Effector CD8-positive, alpha-beta T cell (primary cell): Measurements from ENCODE around the gene HOXC5.

Source experiments
- DNase-seq: peaks from one replicate; lab custom pipeline; 2025; lab: John Stamatoyannopoulos, UW

Gene HOXC5

DNA sequence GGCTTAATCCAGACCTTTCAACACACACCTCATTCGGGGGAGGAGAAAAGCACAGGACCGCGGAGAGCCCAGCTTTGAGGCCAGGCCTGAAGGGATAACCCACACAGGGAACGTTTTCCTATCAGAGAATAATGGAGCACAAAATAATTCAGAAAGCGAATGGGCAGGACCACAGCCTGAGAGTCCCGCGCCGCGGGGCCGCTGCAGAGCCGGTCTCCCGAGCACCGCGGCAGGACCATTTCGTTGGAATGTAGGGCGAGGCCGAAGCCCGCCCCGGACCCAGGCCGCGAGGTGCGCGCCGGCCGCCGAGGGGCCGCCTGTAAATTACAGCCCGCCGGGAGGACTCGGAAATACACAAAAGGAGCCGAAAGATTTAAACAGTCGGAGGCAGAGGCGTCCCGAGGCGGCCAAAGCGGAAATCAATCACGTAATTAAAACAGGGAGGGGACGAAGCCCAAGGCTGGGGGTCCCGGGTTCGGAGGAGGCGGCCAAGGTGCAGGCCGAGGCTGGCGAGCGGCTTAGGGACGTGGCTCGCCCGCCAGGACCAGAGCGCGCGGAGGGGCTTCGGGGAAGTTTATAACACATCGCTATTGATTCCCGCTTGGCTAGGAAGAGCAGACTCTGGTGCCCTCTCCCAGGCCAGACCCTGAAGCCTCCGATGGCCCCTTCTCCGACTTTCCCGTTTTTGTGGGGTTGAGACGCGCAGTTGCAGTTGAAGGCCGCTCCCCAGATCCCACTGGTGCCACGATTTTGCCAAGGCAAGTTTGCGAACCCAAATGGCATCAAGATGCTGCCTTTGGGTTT, 14.5 kb downstream of the HOXC5 start:
- no peak for DNase-seq

DNA sequence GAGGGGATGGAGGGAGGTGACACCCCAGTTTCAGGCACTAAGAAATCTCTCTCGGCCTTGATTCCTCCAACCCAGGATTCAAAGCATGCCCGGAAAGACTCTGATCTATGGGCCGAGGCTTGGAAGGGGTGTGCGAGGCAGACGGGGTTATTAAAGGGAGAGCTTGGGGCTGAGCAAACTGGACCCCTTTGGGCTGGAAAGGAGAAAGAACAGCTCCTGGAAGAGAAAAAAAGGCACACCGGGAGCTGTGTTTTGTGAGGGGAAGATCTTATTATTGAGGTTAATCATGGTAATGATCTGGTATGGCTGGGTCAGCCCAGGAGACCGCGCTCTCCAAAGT, 15.1 kb downstream of the HOXC5 start:
- no peak for DNase-seq

DNA sequence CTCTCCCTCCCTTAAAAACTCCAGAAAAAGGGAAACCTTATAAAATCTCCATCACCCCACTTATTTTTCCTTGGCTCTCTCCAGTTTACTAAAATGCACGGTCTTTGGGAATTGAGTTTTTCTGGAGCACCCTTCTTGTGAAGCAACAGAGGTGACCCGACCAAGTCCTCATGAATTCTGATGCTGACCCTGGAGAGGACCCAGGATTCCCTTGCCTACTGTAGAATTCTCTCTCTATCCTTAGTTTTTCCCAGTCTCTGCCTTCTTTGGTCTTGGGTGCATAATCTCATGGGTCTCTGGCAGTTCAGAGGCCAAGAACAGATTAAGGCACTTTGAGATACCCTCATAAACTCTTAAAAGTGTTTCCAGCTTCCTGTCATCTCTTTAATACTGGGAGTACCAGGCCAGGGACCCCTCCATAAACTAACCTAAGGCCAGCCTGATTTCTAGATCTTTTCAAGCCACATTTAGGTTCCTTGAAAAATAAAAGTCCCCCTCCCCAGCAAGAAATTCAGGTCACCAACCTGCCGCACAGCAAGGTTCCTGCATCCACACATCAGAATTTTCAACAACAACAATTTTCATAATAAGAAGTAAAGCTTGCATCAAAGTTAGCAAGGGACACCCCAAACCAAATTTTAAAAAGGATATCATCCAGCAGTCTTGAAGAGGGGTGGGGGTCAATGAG, 15.7 kb downstream of the HOXC5 start:
- no peak for DNase-seq

DNA sequence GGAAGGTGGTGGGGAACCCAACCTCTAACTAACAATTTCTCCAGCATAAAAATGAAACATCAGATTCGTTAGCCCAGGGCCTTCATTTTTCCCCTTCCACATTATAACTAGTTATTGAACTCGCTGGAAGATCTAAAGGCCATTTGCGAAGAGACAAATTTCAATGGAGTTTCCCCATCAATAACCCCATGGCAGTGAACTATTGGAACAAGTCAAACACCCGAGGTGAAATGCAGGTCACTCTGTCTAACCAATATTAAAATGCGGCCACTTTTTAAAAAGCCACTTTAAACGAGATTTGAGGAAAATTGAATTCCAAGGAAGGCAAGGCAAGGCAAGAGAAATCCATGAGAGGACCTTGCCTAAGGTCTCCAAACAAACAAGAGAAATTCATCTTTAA, 16.3 kb downstream of the HOXC5 start:
- DNase-seq = no peak

DNA sequence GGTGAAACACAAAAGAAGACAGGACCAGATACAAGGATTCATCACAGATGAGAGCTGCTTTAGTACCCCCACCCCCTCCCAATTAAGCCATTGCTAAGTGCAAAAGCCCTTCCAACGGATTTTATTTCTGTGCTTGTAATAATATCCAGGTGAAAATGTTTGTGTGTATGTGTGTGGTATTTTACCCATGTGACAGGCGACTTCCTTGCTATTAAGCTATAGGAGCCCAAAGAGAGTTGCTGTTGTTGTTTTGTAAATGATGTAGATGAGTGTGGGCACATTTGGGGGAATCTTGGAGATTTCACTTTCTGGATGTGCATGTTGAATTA, 17.6 kb downstream of the HOXC5 start:
- DNase-seq = no peak

DNA sequence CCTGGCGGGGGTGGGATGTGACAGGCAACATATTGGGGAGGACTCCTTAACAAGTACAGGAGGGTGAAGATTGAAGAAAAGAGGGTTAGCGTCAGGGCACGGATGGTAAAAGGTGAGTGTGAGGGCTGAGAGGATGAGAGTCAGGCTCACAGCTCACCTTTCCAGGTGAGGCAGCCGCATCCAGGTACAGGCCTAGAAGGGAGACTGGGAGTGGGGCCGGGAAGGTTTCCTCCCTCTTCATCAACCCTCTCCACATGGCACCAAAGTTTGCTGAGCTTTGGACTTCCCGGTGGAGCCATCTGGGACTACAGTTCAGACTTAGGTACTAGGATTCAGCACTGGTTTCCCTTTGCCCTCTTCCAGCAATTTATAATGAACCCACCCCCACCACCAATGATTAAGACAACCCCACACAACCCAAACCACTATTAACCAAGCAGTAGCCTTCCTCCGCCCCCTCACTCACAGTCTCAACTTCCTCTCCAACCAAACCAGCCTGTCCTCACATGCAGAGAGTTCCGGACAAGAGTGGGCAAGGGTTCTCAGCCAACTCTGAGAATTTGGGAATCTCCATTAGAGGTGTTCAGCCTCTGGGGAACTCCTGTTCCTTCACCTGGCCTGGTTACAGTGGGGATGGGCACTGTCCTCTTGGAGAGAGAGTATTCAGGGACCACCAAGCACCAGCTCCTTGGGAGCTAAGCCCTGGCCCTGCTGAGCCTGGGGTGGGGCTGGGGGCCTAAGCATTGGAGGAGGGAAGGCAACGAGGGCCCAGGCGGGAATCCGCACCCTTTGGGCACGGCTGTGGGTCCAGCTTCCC, 18.4 kb downstream of the HOXC5 start:
- no peak for DNase-seq

DNA sequence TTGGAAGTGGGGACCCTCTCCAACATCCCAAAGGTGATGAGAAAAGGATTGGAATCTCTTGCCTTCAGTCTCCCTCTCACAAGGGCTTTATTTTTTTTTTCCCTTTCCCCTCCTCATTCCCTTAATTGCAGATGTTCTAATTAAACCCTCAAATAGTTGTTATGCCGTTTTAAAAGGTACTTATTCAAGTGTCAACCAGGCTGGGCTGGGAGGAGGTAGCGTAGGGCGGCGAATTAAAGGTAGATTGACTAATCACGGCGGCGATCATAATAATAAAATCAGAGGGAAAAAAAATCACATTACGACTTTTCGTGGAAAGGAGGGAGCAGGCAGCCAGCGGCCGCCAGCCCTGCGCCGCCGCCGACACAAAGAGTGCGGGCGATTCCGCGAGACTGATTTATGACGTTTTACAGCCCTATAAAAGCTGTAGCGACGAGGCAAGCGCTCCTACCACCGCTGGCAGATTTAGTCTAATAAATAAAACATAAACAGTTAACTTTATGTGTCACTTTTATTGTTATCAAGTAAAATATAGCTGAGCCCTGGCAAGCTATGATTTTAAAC, 19.1 kb downstream of the HOXC5 start:
- no peak for DNase-seq

DNA sequence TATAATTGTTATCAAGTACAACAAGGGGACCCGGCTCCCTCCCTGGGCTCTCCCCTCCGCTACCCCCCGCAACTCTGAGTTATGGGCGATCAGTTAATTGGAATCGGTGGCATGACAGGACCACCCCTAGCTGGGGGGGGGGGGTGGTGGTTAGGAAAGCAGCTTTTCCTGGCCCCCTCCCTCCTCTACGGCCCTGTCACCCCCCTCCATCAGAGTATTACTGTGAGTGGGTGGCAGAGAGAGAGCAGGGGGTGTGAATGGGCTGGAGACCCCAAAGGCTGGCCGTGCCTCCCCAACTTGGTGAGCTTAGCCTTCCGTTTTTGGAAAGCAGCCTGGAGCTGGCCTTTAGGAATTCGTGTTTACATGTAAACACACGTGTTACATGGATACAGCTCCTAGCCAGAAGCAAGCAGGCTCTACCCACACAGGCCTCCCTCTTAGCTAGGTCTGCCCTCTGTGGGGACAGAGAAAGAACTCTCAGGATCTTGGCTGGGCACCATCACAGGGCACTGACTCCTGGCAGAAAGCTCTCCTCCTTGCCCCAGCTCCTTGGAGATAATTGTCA, 19.7 kb downstream of the HOXC5 start:
- DNase-seq = no peak

DNA sequence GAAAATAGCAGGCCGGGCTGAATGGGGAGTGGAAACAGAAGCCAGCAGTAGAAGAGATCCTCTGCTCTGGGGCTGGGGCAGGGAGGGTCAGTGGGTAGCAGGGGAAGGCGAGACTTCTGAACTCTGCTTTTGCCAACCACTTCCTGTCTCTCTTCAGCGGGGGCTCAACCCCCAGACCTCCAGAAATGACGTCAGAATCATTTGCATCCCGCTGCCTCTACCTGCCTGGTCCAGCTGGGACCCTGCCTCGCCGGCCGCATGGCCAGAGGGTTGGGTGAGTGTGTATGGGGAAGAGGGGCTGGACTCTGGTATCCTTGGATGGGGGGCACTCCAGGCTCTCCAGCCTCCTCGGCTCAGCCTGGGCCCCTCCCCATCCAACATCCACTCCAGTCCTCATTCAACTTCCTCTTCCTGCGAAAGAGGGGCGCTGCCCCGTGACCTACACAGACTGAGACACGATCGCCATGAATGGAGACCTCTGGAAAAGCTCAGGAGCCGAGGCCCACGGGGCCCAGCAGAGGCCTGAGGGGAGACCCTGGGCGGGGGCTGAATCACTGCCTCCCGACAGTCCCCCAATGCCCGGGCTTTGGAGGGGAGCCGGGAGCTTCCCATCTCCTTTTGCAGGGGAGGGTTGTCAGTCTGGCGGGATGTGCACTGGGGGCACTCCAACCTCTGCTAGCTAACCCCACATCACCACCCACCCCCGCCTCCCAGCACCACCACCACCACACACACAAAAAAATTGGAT, 20.3 kb downstream of the HOXC5 start:
- no peak for DNase-seq

DNA sequence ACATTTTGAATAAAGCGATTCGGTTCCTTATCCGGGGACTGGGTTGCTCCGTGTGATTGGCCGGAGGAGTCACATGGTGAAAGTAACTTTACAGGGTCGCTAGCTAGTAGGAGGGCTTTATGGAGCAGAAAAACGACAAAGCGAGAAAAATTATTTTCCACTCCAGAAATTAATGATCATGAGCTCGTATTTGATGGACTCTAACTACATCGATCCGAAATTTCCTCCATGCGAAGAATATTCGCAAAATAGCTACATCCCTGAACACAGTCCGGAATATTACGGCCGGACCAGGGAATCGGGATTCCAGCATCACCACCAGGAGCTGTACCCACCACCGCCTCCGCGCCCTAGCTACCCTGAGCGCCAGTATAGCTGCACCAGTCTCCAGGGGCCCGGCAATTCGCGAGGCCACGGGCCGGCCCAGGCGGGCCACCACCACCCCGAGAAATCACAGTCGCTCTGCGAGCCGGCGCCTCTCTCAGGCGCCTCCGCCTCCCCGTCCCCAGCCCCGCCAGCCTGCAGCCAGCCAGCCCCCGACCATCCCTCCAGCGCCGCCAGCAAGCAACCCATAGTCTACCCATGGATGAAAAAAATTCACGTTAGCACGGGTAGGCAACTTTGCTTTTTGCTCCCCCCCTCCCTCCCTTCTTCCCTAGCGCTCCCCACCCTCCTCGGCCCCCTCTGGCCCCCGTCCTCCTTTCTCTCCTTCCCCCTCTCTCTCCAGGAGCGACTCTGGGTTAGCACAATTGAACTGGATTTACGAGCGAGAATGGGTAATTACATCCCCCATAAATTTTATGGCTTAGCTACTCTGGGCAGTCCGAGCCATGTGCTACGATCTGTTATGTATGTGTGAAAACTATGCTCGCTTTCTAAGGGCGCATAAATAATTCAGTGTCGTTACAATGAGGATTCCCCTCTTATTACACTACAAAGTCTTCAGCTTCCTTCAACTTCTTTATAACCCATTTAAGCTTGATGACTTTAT, 21.2 kb downstream of the HOXC5 start, which contains the start of gene HOXC4:
Gene HOXC4 (plus strand): TSS at position 85 of the 991 bp plus-strand sequence. CDS start 88 bp downstream, at position 173.
- peak; percentile 17 for DNase-seq

DNA sequence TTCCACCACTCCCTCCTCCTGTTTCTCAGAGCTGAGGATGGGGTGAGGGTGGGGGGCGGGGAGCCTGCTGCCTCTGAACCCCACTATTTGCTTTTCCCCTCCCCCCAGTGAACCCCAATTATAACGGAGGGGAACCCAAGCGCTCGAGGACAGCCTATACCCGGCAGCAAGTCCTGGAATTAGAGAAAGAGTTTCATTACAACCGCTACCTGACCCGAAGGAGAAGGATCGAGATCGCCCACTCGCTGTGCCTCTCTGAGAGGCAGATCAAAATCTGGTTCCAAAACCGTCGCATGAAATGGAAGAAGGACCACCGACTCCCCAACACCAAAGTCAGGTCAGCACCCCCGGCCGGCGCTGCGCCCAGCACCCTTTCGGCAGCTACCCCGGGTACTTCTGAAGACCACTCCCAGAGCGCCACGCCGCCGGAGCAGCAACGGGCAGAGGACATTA, 21.9 kb downstream of the HOXC5 start:
- no peak for DNase-seq

DNA sequence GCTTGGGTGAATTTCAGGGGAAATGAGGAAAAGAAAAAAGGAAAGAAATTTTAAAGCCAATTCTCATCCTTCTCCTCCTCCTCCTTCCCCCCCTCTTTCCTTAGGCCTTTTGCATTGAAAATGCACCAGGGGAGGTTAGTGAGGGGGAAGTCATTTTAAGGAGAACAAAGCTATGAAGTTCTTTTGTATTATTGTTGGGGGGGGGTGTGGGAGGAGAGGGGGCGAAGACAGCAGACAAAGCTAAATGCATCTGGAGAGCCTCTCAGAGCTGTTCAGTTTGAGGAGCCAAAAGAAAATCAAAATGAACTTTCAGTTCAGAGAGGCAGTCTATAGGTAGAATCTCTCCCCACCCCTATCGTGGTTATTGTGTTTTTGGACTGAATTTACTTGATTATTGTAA, 22.7 kb downstream of the HOXC5 start:
- DNase-seq = no peak

DNA sequence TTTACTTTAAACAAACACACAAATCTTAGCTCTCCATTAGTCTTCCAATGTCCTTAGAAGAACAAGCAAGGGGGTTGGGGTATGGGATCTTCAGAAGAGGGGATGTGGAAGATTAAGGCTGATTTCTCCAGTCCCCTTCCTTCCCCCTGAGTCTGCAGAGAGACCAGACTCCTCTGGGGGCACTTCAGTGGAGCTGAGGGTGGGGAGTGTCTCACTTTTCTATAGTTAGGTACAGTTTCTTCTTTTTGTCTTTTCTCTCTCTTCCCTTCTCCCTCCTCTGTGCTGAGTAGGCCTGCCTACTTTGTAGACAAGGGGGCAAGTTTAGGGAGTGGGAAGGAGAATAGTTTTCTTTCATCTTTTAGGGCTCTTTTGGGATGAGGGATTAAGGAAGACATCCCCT, 23.3 kb downstream of the HOXC5 start:
- DNase-seq = no peak

DNA sequence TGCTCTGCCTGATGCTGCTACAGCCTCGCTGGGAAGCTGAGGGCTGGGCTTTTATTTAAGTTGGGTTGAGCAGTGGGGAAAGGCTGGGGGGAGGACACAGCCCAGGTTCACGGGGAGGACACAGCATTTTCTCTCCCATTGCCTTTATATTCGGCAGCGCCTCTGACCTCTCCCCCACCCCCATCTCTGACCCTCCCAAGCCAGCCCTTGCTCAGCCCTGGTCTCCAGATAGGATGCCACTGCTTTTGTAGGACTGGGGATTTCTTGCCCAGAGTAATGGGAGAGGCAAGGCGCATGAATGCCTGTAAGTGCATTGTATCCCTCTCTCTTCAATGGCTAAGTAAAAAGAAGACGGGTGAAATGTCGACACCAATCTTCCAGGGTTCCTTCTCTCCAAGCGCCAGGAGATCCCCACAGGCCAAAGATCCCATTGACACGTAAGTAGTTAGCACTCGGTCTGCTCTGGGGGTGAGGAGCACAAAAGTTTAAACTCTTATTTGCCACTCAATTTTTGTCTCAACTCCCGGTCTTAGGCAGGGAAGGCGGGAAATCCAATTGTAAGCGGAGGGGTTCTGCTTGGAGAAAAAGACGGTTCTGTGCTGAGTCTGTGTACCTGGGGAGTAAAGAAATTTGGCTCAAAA, 25.4 kb downstream of the HOXC5 start:
- no peak for DNase-seq

DNA sequence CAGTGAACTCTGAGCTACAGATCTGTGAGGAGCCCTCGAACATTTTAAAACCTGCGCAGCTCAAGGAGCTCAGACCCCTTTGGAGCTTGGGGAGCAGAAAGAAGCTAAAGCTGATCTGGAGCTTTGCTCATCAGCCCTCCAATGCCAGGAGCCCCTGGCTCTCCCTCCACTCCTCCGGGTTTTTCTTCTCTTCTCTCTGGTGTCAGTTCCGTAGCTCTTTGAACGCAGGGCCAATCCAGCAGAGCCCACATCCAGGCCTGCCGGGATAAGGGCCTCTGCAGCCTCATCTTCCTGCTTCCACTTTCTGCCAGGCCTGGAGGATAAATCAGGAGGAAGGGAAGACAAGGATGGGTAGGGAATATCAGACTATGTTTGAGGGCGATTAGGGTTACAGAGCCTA, 26.8 kb downstream of the HOXC5 start:
- no peak for DNase-seq

DNA sequence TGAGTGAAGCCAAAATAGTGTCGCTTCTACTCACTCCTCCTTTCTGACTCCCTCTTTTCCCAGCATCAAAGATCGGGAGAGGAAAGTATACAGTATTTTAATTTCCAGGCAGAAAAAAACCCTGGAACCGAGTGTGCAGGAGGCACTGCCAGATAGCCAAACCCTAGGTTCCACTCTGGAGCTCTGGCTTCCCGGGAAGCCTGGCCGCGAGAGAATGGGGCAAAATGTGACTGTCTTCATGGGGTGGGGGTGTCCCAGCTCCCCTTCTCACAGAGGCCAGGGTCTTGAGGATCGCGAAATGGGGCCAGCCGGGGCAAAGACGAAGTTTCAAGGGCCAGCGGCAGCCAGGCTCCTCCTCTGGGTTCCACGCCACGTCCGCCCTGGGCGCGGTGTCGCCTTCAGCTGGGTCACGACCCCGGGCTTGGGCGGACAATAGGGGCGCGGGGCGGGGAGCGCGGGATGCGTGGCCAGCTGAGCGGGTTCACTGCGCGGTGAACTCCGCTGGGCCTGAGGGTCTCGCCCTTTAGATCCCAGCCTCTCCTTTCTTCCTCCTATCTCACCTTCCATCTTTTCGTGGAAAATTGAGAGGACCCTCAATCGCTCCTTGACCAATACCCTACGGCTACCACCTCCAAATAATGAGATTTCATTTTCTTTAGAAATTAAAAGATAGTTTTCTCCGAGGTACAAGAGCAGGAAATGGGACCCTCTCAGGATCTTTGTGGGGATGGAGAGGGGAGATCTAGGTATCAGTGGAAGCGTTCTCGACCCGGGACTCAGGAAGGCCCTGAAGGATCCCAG, 27.5 kb downstream of the HOXC5 start:
- no peak for DNase-seq

DNA sequence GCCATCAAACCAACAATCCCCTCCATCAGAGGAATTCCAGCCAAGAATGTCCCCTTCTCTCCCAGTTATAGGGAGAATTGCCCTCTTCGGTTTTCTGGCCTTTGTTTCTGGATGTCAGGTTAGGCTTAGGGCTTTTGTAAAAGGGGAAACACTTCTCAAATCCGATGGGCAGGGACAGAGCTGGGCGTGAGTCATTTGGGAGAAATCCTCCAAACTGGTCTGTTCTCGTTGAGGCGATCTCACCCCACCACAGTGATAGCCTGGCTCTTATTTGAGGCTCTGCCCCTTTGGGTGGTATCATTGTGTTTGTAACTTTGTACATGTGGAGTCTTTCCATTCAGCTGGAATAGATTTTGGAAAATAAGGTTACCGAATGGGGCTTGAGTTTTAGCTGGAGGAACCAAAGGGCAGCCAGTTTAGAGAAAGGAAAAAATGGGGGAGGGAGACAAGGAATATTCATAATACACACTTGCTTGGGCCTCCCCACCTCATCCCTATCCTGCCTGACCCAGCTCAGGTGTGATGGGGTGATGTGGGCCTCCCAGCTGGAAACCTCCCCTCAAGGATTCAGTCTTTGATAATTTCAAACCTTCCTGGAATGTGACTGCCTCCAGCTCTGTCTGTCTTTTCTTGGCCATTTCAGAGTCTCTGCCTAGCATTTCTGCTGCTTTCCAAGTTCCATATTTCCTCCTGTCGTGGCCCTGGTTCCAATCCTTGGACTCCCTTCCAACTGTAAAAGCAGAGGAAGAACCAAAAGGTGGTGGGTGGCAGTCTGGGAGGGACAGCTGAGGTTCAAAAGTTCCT, 28.3 kb downstream of the HOXC5 start:
- no peak for DNase-seq

DNA sequence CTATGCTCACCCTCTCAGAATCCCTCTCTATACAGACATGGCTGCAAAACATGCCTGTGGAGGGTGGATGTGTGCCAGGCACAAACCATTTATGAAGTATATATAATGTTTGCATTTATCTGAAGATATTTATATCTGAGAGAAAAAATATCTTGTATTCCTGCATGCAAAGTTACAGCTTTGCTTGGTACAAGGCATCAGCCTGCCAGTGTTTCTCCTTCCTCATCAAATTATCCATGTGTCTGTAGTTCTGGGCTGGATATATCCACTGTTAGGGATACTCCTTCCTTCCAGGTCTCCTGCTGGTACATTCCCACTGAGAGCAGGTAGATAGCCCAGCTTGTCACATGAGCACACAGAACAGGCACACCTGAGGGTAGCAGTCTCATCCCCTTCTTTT, 32.8 kb downstream of the HOXC5 start:
- DNase-seq = no peak
